Right kidney (tissue), 1 donor: ENCODE data around the gene AKAP11.

Experiments
- DNase-seq: peaks from one replicate; pipeline ENCODE4 v3.0.0-alpha.2; 2016

The AKAP11 gene

DNA sequence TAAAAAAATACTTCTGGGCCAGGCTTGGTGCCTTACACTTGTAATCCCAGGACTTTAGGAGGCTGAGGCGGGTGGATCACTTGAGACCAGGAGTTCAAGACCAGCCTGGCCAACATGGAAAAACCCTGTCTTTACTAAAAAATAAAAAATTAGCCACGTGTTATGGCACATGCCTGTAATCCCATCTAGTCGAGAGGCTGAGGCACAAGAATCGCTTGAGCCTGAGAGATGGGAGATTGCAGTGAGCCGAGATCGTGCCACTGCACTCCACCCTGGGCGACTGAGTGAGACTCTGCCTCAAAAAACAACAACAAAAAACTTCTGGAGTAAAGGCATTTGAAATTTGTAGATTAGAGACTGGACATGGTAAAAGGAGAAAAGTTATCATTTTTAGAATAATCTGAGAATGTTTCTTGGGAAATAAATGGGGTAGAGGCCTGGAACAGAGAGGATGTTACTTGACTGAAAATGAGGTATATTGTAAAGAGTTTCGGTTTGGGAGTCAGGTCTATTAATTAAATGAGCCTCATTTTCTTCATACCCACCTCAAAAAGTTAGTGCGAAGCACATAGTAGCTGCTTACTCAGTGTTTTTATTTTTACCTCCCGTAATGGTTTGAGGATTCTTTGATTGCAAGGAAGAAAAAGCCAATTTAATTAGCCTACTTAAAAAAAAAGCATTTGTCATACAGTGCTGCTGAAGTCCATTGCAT is 2.6 kb downstream of the AKAP11 start:
- DNase-seq = no peak

- no peak for DNase-seq
Observed at GRCh38 chr13:42275098-42275471, 3.1 kb downstream of the AKAP11 start.

- no peak for DNase-seq
Observed at GRCh38 chr13:42275506-42275905, 3.6 kb downstream of the AKAP11 start.

- no peak for DNase-seq
Observed at GRCh38 chr13:42276683-42277082, 4.7 kb downstream of the AKAP11 start.

DNA sequence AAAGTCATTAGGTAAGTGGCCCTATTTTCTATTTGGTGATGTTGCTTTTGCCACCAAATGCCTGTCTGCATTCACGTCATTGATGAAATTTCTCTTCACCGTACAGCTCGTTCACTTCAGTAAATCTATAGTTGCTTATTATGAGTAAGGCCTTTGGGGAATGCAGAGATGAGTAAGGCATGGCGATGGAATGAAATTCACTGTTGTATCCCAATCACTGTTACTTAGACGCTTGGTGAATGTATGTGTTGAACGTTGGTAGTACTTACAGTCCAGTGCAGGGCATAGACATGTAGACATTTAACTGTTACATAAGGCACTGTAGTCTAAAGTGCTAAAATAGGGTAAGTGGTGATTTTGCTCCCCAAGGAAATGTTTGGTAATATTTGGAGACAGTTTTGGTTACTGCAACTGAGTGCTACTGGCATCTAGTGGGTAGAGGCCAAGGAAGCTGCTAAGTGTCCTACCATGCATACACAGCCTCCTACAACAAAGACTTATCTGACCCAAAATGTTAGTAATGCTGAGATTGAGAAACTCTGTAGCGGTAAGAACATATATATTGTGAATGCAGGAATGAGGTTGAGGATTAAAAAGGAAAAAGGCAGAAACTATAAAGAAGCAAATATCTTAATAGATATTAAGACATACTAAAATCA is 5.8 kb downstream of the AKAP11 start:
- DNase-seq = no peak

- no peak for DNase-seq
Observed at GRCh38 chr13:42279080-42279479, 7.1 kb downstream of the AKAP11 start.

- DNase-seq = no peak
Observed at GRCh38 chr13:42279986-42280385, 8.0 kb downstream of the AKAP11 start.

- DNase-seq = no peak
Observed at GRCh38 chr13:42280537-42280936, 8.6 kb downstream of the AKAP11 start.

- DNase-seq = no peak
Observed at GRCh38 chr13:42283574-42283973, 11.6 kb downstream of the AKAP11 start.

- no peak for DNase-seq
Observed at GRCh38 chr13:42284068-42284467, 12.1 kb downstream of the AKAP11 start.

GRCh38 chr13:42298392-42298791 is 26.4 kb downstream of the AKAP11 start:
- no peak for DNase-seq

GRCh38 chr13:42305503-42305902 is 33.6 kb downstream of the AKAP11 start:
- no peak for DNase-seq

- DNase-seq = no peak
Observed at GRCh38 chr13:42307461-42307860, 35.5 kb downstream of the AKAP11 start.

DNA sequence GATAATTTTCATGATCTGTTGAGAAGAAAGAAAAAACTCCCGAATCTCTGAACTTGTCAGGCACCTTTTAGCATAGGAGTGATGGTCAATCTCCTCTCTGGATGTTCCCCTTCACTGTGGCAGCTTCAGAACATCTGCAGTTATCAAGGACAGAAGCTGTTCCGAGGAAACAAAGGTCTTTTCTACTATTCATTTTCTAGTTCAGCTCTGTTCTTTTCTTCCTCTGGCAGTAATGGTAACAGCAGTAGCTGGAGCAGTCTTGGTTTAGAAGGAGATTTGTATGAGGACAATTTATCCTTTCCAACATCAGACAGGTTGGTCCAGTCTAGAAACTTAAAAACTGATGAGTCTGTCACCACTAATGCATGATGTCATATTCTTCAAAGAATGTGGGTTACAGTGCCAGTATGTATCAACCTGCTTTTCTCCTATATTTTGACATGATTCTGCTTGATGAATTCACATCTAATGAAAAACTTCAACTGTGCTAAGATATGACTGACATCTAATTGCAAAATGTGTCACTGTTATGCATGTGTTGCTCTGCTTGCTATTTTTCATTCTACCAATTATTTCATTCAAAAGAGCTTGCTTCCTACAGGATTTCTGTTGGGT is 41.0 kb downstream of the AKAP11 start:
- no peak for DNase-seq

DNA sequence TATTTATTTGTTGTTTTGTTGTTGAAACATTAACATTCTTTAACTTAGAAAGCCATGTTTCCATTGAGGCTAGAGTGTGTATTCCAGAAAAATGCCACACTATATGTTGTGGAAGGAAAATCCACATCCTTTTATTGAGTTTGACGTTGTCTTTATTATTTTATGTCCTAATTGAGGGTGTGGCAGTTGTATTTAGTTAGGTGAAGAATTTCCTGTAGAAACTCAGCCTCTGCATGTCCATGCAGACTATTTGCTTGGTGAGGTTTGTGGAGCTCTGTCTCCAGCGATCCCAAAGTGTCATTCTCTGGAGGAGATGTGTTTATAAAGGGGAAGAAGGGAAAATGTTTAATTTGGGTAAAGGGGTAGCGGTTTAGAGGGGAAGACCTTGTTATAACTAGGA is 46.6 kb downstream of the AKAP11 start:
- DNase-seq = no peak

DNA sequence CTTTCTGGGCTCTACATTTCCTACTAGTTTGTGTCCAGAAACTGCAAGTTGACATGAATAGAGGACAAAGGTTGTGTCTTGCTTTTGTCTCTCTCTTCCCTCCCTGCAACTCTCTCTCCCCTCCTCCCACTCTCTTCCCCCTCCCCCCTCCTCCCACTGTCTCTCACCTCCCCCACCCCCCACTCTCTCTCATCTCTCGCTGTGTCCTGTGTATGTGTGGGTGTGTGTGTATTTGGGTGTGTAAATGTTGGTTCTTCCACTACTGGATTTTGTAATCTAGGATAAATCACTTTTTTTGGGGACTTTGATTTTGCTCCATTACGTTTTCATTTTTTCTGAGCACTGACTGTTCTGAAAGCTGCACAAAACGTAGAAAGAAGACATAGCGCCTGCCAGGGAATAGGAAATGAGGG is 48.4 kb downstream of the AKAP11 start:
- DNase-seq = no peak

DNA sequence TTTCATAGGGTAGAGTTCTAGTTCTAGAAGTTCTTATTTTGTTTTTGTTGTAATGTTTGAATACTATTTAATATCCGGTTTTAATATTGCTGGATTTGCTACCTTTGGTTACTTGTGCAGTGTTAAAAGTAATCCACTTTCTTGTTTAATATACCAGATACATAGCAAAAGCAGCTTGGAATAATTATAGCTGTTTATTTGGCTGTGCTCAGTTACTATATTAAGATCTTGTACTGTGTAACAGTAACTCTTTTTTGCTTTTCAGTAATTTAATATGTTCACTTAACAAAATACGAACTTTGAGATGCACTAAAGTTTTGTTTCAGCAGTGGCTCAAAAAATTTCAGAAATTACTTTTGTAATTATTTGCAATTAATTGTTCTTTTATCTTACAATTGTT is 50.9 kb downstream of the AKAP11 start:
- DNase-seq = no peak

- DNase-seq = no peak
Observed at GRCh38 chr13:42324704-42325103, 52.8 kb downstream of the AKAP11 start.

- DNase-seq = no peak
Observed at GRCh38 chr13:42327725-42328124, 55.8 kb downstream of the AKAP11 start.

DNA sequence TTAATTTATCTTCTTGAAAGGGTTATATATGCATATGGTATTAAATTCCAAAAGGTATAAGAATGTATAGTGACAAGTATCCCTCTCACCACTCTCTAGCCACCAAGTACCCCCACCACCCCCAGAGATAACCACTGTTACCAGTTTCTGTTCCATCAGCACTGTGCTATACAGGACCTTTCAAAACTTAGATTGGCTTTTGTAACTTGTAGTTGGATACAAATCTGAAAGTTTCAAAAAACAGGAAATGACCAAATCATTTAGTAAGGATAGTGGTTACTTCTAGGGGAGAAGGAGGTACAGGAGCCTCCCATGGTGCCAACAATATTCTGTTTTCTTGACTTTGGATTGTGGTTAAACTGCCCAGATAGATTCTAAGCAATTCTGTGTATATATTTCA is 56.7 kb downstream of the AKAP11 start:
- DNase-seq = no peak

DNA sequence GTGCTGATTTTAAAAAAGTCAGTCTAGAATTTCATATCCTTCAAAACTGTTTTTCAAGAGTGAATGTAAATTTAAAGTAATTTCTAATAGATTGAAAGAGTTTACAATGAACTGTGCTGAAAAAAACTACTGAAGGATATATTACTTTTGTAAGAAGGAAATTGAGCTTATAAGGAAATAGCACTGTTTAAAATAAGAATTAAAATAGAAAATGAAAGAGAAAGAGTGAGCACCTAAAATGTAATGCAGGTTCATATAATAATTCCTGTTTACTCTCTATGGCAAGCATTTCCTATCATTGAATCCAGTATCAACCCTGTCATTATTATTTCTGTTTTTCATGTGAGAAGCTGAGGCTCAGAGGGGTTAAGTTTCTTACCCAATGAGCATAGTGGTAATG is 57.3 kb downstream of the AKAP11 start:
- no peak for DNase-seq

GRCh38 chr13:42331009-42331408 is 59.1 kb downstream of the AKAP11 start:
- DNase-seq = no peak

DNA sequence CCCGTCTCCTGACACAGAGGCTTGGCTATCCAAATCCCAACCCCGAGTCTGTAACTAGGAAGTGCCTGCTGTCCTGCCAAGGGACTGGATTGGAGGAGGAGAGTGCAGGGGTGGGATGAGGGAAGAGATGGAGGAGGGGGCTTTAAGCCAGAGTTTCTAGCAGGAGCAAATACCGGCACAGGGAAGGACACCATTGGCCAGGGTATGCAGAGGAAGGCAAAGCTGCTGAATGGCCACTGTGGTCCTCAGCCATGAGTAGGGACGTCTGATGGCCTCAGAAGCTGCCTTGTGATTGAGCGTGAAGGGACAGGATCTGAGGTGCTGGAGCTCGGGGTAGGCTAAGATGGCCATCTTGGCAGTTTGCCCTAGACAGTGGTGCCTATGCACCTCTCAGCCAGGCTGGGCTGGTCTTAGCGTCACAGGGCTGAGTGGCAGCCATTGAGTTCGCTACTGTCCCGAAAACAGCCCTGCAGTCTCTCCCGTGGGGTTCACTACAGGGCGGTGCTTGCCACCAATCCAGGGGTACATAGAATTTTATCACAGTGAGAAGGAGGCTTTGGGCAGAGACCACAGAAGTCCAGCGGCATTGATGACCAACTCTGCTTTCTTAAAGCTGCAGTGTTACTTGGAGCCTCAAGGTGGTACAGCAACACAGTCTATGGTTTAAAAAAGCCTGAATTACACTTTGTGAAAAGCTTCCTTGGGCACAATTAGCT is 61.8 kb downstream of the AKAP11 start:
- DNase-seq = no peak
